HG02885 (cell line): ENCODE results near the gene OR1E1.
"Not testable (repeated sequence)": the region's sequence is repeated elsewhere in the genome, so short reads cannot be mapped to it uniquely, and the experiment has no call there.

Experiments
- ATAC-seq: cut with Tn5 transposase; IDR thresholded peaks from one replicate; pipeline ENCODE4 v1.9.1; 2021; ENCODE audit warnings: mild to moderate bottlenecking; ENCODE audit not compliant: unreplicated experiment, poor library complexity

OR1E1 gene, protein sequence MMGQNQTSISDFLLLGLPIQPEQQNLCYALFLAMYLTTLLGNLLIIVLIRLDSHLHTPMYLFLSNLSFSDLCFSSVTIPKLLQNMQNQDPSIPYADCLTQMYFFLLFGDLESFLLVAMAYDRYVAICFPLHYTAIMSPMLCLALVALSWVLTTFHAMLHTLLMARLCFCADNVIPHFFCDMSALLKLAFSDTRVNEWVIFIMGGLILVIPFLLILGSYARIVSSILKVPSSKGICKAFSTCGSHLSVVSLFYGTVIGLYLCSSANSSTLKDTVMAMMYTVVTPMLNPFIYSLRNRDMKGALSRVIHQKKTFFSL

DNA sequence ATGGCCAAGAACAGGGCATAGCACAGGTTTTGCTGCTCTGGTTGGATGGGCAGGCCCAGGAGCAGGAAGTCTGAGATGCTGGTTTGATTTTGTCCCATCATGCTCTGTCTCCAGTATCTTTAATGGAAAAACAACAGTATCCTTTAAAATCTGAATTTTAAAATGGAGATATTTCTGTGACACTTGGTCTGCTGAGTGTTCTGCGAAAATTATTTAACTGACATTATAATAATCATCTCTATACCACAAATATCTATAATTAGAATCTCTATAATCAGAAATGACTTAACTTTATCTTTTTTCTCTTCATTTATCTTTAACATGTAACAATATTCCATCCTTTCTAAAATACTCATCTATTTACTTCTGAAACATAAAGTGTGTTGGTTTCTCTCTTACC, at the start of gene OR1E1:
Gene OR1E1, minus strand, starts transcription at position 101 of the 400 bp plus-strand sequence. Its CDS starts 0 bp downstream, at position 101.
- ATAC-seq: no peak

DNA sequence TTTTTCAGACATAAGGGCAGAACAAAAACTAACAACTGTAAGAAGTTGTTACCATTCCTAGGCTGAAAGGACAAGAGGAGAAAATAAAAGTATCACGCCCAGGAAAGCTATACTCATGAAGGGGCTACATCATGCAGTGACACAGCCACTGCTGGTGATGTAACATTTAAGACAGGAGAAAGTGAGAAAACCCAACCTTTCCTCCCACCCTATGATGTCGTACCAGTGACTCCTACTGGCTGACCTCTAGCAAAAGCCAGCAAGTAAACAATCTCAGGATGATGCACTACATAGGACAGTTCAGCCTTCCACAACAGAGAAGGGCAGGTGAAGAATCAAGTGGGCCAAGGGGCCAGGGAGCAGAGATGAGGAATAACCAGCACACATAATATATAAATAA, 49.4 kb upstream of the OR1E1 start:
- no peak for ATAC-seq

DNA sequence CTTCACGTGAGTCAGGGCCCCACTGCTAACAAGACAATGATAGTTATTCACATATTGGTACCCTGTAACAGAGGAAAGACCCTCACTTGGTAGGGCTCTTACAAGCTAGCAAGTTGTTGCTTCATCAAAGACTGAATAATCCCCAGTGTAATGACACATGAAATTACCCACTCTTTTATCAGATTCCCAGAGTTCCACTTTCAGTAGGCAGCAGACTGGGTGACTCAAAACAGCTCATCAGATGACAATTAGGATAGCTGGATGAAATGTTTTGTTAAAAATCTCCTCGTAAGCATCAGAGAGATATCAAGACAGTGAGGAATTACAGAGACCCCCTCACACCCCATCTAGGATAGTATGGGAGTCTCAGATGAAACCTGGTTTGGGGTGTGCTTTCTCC, 42.2 kb upstream of the OR1E1 start:
- ATAC-seq: no peak

DNA sequence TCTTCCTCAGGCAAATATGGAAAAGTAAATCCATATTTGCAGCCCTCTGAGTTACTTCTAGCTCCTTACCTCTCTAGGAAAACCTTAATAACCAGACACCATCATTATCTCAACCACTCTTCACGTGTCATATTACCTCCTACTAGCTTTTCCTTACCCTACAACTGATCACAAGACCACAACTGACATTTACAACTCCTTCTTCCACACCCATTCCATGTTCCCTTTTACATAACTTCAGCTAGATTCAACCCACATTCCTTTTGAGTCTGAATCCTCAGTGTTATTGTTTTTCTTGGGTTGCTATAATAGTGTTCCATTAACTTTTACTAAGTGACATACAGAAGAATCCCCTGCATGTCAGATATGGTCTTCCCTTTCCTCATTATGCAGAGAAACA, 40.2 kb upstream of the OR1E1 start:
- ATAC-seq: no peak

DNA sequence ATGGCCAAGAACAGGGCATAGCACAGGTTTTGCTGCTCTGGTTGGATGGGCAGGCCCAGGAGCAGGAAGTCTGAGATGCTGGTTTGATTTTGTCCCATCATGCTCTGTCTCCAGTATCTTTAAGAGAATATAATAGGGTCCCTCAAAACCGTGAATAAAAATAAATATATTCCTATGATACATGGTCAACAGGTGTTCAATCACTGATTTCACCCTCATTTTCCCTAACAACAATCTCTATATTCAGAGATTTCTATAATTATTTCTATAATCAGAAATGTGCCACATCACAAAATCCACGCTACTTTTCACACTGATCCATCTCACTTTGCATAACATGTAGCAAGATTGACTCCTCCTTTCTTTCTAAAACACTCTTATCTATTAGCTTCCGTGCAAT, 35.5 kb upstream of the OR1E1 start, which contains the start of gene OR1E2:
Gene OR1E2, minus strand, starts transcription at position 101 of the 400 bp plus-strand sequence. Its CDS starts 0 bp downstream, at position 101.
- no peak for ATAC-seq

DNA sequence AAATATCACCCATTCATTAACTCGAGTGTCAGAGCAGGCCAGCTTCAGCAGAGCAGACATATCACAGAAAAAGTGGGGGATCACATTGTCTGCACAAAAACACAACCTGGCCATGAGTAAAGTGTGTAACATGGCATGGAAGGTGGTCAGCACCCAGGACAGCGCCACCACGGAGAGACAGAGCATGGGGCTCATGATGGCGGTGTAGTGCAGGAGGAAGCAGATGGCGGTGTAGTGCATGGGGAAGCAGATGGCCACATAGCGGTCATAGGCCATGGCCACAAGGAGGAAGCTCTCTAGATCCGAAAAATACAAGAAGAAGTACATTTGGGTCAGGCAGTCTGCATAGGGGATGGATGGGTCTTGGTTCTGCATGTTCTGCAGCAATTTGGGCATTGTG, 35.0 kb upstream of the OR1E1 start:
- ATAC-seq: not testable (repeated sequence)

DNA sequence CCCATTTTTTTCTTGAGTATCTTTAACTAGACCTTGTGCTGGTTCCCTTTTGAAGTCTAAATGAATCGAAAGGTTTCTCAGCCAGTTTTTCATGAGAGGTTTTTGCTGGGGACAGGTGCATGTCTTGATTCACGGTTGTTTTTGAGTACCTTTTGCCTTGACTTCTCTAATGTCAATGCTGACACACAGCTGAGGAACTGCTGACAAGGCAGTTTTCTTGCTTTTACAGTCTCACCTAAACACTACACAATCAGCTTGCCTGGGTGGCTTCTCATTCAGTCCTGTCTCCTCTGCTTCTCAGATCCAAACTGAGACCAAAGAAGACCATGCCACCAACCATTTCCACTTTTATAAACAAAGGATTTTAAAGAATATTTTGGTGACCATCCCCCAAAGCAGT, 20.0 kb upstream of the OR1E1 start:
- no peak for ATAC-seq

DNA sequence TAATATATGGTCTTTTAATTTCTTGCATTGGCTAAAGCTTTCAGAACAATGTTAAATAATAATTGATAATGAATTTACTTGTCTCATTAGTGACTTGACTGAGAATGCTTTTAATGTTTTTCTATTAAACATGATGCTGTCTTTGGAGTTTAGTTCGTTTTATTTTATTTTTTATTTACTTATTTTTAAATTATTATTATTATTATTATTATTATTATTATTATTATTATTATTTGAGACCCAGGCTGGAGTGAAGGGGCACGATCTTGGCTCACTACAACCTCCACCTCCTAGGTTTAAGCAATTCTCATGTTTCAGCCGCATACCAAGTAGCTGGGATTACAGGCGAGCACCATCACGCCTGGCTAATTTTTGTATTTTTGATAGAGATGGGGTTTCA, 17.4 kb upstream of the OR1E1 start:
- no peak for ATAC-seq

DNA sequence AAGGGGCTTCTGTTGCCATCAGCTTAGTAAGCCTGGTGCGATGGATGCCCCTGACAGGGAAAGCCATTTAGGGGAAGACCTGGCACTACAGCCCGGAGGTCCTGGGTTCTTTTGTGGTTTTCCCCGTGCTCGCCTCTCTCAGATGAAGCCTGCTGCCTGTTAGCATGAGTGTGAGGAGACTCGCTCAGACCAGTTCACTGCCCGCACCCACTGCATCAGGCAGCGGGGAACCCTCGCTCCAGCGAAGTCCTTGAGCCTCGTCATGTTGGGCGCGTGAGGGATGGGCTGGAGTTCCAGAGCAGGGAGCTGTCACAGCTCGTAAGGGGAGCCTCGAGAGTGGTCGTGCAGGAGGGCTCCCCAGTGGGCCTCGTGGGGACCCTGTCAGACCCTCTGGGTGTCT, 14.0 kb upstream of the OR1E1 start:
- not testable (repeated sequence) for ATAC-seq

DNA sequence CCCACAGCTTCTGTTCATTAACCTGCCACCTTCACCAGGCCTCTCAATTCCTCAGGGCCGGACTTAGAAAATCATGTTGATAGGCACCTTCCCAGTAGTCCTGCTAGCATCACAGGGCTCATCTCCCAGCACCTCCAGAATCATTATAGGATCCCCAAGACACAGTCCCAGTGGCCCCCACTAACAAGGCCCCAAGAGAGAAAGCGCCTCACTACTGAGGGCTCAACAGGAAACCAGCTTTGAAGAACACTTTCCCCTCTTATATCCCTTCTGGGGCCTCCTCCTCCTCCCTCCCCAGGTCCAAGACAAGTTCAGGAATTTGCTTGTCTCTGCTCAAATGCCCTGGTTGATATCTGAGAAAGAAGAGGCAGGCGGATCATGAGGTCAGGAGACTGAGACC, 12.9 kb upstream of the OR1E1 start, which contains the start of gene OR3A3:
Gene OR3A3, plus strand, starts transcription at position 301 of the 400 bp plus-strand sequence.
- ATAC-seq: no peak

DNA sequence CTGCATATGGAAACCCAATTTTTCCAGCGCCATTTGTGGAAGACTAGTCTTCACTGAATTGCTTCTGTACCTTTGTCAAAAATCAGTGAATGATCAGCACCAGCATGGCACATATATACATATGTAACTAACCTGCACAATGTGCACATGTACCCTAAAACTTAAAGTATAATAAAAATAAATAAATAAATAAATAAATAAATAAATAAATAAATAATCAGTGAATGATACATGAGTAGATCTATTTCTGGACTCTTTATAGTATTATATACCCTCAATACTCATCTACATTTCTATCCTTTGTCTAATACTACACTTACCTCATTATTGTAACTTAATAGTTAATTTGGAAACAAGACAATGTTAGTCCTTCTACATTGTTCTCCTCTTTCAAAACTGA, 5.6 kb upstream of the OR1E1 start:
- not testable (repeated sequence) for ATAC-seq

DNA sequence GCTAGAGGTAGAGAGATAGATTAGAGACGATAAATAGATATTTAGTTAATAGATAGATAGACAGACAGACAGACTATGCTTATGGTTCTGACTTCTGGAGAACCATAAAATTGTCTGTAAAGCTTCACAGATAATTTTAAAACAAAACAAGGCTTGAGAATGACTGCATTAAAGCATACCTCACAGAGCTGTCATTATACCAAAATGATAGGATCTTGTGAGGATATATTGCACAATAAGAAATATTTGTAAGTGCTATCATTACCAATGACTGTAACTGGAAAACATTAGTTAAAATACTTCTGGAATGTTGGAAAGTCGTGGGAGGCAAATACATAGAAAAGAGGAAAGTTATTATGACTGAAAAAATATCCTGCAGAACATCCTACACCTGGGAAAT, 3.6 kb upstream of the OR1E1 start:
- no peak for ATAC-seq

DNA sequence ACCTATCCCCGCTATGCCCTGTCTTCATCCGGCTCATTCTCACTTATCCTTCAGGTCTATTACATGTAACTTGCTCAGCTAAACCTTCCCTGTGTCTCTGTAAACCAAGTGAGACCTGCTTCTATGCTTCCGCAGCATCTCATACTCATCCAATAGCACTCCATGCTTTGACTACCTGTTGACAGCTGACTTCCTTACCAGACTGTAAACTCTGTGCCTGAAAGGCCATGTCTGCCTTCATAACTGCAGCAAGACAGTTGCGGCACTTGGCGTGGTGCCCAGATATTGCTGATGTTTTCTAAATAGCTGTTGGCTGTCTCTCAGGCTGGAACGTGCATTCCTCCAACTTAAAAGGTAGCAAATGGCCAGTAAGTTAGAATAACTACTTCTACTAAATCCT, 1.8 kb upstream of the OR1E1 start:
- ATAC-seq: no peak

DNA sequence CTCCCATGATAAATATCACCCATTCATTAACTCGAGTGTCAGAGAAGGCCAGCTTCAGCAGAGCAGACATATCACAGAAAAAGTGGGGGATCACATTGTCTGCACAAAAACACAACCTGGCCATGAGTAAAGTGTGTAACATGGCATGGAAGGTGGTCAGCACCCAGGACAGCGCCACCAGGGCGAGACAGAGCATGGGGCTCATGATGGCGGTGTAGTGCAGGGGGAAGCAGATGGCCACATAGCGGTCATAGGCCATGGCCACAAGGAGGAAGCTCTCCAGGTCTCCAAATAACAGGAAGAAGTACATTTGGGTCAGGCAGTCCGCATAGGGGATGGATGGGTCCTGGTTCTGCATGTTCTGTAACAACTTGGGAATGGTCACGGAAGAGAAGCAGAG, 409 bp downstream of the OR1E1 start:
- ATAC-seq: not testable (repeated sequence)

DNA sequence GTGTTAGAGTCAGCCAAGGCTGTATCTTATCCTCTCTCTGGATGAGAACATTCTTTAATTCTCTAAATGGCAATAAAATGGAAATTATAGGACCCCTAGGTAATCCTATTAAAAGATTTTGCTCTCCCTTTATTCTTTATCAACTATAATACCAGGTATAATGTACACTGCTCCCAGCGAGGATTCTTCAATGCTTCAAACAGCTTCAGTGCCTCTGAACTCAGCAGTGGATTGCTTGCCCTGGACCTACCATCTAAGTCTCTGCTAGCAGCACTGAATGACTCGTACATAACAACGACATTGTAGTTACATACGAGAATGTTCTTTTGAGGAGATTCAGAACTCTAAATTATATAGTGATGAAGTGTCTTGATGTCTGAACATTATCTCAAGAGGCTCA, 8.4 kb downstream of the OR1E1 start:
- ATAC-seq: no peak

DNA sequence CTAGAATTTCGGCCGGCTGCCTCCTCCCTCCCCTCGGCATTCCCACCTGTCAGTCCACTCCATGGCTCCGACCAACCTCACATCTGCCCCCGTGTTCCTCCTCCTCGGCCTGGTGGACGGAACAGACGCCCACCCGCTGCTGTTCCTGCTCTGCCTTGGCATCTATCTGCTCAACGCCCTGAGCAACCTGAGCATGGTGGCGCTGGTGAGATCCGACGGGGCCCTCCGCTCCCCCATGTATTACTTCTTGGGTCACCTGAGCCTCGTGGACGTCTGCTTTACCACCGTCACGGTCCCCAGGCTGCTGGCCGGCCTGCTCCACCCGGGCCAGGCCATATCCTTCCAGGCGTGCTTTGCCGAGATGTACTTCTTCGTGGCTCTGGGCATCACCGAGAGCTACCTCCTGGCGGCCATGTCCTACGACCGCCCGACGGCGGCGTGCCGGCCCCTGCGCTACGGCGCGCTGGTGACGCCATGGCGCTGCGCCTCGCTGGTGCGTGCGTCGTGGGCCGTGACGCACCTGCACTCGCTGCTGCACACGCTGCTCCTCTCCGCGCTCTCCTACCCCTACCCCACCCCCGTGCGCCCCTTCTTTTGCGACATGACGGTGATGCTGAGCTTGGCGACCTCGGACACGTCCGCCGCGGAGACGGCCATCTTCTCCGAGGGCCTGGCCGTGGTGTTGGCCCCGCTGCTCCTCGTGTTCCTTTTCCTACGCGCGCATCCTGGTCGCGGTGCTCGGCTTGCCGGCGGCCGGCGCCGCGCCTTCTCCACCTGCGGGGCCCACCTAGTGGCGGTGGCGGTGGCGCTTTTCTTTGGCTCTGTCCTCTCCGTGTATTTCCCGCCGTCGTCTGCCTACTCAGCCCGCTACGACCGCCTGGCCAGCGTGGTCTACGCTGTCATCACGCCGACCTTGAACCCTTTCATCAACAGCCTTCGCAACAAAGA, 12.1 kb downstream of the OR1E1 start, which contains the start of gene OR3A2:
Gene OR3A2, minus strand, starts transcription at position 440 of the 948 bp plus-strand sequence.
- ATAC-seq: no peak

DNA sequence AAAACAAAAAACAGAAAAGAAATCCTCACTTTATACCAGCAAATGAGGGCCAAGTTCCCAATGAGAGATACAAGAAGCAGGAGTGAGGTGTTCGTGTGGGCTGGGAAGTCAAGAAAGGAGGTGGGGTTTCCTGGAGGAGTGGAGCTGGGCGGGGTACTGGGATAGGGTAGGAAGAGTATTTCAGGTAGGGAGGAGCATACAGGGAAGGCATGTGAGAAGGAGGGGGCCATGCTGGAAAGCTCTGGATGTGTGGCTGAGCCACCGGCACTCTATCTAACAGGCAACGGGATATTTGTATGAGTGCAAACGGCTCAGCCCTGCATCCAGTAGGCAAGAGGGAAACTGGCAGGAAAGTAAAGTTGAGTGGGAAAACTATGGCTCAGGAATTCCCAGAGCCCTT, 16.3 kb downstream of the OR1E1 start:
- ATAC-seq: no peak

DNA sequence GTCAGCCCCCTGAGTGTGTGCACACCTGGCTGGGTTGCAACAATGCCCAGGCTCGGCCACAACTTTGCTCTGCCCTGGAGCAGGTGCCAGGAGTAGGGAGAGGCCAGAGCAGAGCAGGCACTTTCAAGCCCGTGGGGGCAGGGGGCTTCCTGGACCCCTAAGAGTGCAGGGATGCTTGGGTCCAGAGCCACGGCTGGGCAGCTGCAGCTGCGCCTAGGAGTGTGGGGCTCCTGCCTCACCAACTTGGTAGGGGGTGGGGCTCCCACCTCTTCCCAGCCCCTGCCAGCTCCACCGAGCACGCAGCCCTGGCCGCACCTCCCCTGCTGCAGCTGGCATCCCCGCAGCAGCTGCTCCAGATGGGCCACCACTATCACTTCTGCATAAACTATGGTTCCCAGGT, 19.9 kb downstream of the OR1E1 start:
- ATAC-seq: no peak

DNA sequence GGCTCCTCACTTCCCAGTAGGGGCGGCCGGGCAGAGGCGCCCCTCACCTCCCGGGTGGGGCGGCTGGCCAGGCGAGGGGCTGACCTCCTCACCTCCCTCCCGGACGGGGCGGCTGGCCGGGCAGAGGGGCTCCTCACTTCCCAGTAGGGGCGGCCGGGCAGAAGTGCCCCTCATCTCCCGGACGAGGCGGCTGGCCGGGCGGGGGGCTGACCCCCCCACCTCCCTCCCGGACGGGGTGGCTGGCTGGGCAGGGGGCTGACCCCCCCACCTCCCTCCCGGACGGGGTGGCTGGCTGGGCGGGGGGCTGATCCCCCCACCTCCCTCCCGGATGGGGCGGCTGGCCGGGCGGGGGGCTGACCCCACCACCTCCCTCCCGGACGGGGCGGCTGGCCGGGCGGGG, 27.0 kb downstream of the OR1E1 start:
- ATAC-seq: not testable (repeated sequence)
